OCI-LY7 (cell line): ENCODE measurements around the gene HVCN1. TPM values are rescaled to one million over a fixed set of nuclear protein-coding genes. Genes with fewer than 3 reads are reported as not detected.
A peak's percentile ranks its signal among the peaks of the same experiment; 100 is the strongest.

Experiments used
- BruUV-seq: library from RNA; stranded (reverse); fragments of 400-500 nt; replicated peaks from 2 replicates; lab custom pipeline; 2021; lab: Mats Ljungman, UMichigan
- CTCF ChIA-PET: fragments of 300-600 bp; sonication (Branson Sonifier 250); formaldehyde crosslinking; loops from one replicate; lab custom pipeline; 2022; ENCODE audit warnings: antibody characterized with exemption; ENCODE audit not compliant: unreplicated experiment; lab: Charles Lee
- POLR2A ChIA-PET: fragments of 300-600 bp; sonication (Branson Sonifier 250); formaldehyde crosslinking; loops from one replicate; lab custom pipeline; 2022; ENCODE audit warnings: antibody characterized with exemption; lab: Charles Lee
- DNase-seq: peaks from one replicate; pipeline ENCODE4 v3.0.0-alpha.2; 2015; ENCODE audit warnings: low spot score
- H2AFZ ChIP-seq: fragments of 200-600 bp; sonication (generic), shearing (Covaris generic); 2 replicates; pipeline ENCODE4 v1.6.1; 2014; ENCODE audit warnings: mild to moderate bottlenecking, antibody characterized with exemption, low read length, moderate library complexity
- H3K27ac ChIP-seq: fragments of 200-600 bp; sonication (generic); 2 replicates; pipeline ENCODE4 v1.5.1; 2014; ENCODE audit warnings: mixed run types, low read depth, mild to moderate bottlenecking, moderate library complexity, low read length, inconsistent platforms; ENCODE audit not compliant: poor library complexity, severe bottlenecking
- H3K36me3 ChIP-seq: fragments of 200-600 bp; sonication (generic); 2 replicates; pipeline ENCODE4 v1.6.1; 2014; ENCODE audit warnings: mild to moderate bottlenecking, antibody characterized with exemption, low read length, moderate library complexity, mixed read lengths; ENCODE audit not compliant: insufficient read depth
- H3K4me1 ChIP-seq: fragments of 200-600 bp; sonication (generic); 2 replicates; pipeline ENCODE4 v1.5.1; 2014; ENCODE audit warnings: mild to moderate bottlenecking, low read length; ENCODE audit not compliant: insufficient read depth, poor library complexity, severe bottlenecking
- H3K4me2 ChIP-seq: fragments of 200-600 bp; sonication (generic); 2 replicates; pipeline ENCODE4 v1.6.1; 2014; ENCODE audit warnings: mild to moderate bottlenecking, low read length
- H3K4me3 ChIP-seq: fragments of 200-600 bp; sonication (generic); 2 replicates; pipeline ENCODE4 v1.5.1; 2014; ENCODE audit warnings: mild to moderate bottlenecking, low read depth, low read length; ENCODE audit not compliant: poor library complexity, severe bottlenecking
- H3K79me2 ChIP-seq: fragments of 200-600 bp; sonication (generic); 2 replicates; pipeline ENCODE4 v1.6.1; 2016; ENCODE audit warnings: low read depth, mild to moderate bottlenecking, low read length, moderate library complexity, mixed read lengths; ENCODE audit not compliant: insufficient read depth
- H3K9me2 ChIP-seq: fragments of 200-600 bp; sonication (generic); 2 replicates; pipeline ENCODE4 v1.6.1; 2016; ENCODE audit warnings: mild to moderate bottlenecking, low read length, mixed read lengths; ENCODE audit not compliant: insufficient read depth
- H3K9me3 ChIP-seq: fragments of 200-600 bp; sonication (generic); 2 replicates; pipeline ENCODE4 v1.6.1; 2014; ENCODE audit warnings: mild to moderate bottlenecking, mixed run types, low read length, mixed read lengths
- H4K20me1 ChIP-seq: fragments of 200-600 bp; sonication (generic); 2 replicates; pipeline ENCODE4 v1.6.1; 2014; ENCODE audit warnings: mild to moderate bottlenecking, antibody characterized with exemption, low read length, moderate library complexity, mixed read lengths; ENCODE audit not compliant: insufficient read depth
- CTCF ChIP-seq: fragments of 200-600 bp; sonication (generic); conservative IDR thresholded peaks from 2 replicates; pipeline ENCODE4 v1.5.1; 2014; ENCODE audit warnings: mild to moderate bottlenecking, antibody characterized with exemption, low read length, moderate library complexity, mixed read lengths
- EZH2phosphoT487 ChIP-seq: fragments of 200-600 bp; sonication (generic); IDR thresholded peaks from 2 replicates; pipeline ENCODE4 v1.6.1; 2018; ENCODE audit warnings: low read depth, borderline replicate concordance, mild to moderate bottlenecking, mixed run types, antibody characterized with exemption, low read length, moderate library complexity, mixed read lengths
- intact Hi-C: fragments of 100-400 bp; cut with micrococcal nuclease; formaldehyde crosslinking; loops from one replicate; pipeline ENCODE4 v1.10.0; 2022; ENCODE audit not compliant: unreplicated experiment
- total RNA-seq, 2 experiments: library from RNA; depleted of rRNA in 1 of 2; stranded (reverse); fragments of >200 nt in 1 of 2; shearing (Covaris generic) in 1 of 2; gene quantifications; 2 replicates each; pipeline ENCODE4 v1.2.3, GENCODE V29; 2014 to 2022

HVCN1 gene
- total RNA-seq, 2 experiments from 2014 or later, result 4.5 to 9.3 TPM

- no TSS peak for BruUV-seq
- peaks cover 49% of the 10 kb centered on the region for H3K4me1 ChIP-seq
- POLR2A ChIA-PET, result interaction anchor here (1.6 to 2.1 kb wide), 2 partner anchors 9 to 13 kb away, joined by 7 to 8 read pairs; no protein-coding TSS in a partner anchor
- peak overlapping the region; percentile 31; the same call in 1 of the 2 replicates for H3K4me2 ChIP-seq
- H4K20me1 ChIP-seq, result no peaks in the 10 kb centered on the region
- H3K9me3 ChIP-seq, result no peaks in the 10 kb centered on the region
- DNase-seq, result no peak
- no peaks in the 10 kb centered on the region for H3K9me2 ChIP-seq
- no peak overlapping the region for H3K27ac ChIP-seq
- TF ChIP-seq CTCF (no peak), EZH2phosphoT487 (no peak)
- no peak overlapping the region for H3K4me3 ChIP-seq
- no peaks in the 10 kb centered on the region for H3K36me3 ChIP-seq
- intact Hi-C loops, result no loop called here
- no peaks in the 10 kb centered on the region for H3K79me2 ChIP-seq
- CTCF ChIA-PET, result interaction anchor here (0.6 kb wide), 1 partner anchor 132 kb away, joined by 3 read pairs; no protein-coding TSS in a partner anchor
- no peak overlapping the region for H2AFZ ChIP-seq
Measured at GRCh38 chr12:110641521-110641920, 47.4 kb downstream of the HVCN1 start.

- Histone ChIP-seq H3K4me1 (peaks cover 56% of the 10 kb centered on the region), H3K36me3 (no peaks in the 10 kb centered on the region), H4K20me1 (no peaks in the 10 kb centered on the region), H3K79me2 (no peaks in the 10 kb centered on the region), H3K27ac (no peak overlapping the region), H3K9me3 (no peaks in the 10 kb centered on the region), H3K9me2 (no peaks in the 10 kb centered on the region), H3K4me2 (peak overlapping the region; percentile 9; the same call in 1 of the 2 replicates), H3K4me3 (no peak overlapping the region), H2AFZ (no peak overlapping the region)
- no TSS peak for BruUV-seq
- POLR2A ChIA-PET, result interaction anchor here (1.1 kb wide), 1 partner anchor 9 kb away, joined by 5 read pairs; no protein-coding TSS in a partner anchor
- no peak for DNase-seq
- intact Hi-C loops, result no loop called here
- TF ChIP-seq CTCF (no peak), EZH2phosphoT487 (no peak)
- CTCF ChIA-PET, result no interaction called here
Measured at GRCh38 chr12:110640275-110641025, 48.5 kb downstream of the HVCN1 start.
